HG02973 (cell line): ENCODE data around the gene PTGR2.
"Not testable (repeated sequence)": the region's sequence is repeated elsewhere in the genome, so short reads cannot be mapped to it uniquely, and the experiment has no call there.

ENCODE experiments used
- ATAC-seq: cut with Tn5 transposase; IDR thresholded peaks from one replicate; pipeline ENCODE4 v1.9.1; 2021; ENCODE audit warnings: moderate library complexity; ENCODE audit not compliant: unreplicated experiment

PTGR2 gene

GRCh38 chr14:73851567-73852382 is at the start of gene PTGR2:
TSS of gene PTGR2 (plus strand) at chr14:73851831. CDS start at chr14:73858863, 7,032 bp downstream.
- peak; percentile 87 for ATAC-seq

GRCh38 chr14:73802431-73803188 is 49.0 kb upstream of the PTGR2 start:
- no peak for ATAC-seq

- no peak for ATAC-seq
These were observed 47.0 kb upstream of the PTGR2 start for GRCh38 chr14:73804636-73805035.

GRCh38 chr14:73807457-73807856 is 44.2 kb upstream of the PTGR2 start:
- no peak for ATAC-seq

GRCh38 chr14:73809391-73809790 is 42.2 kb upstream of the PTGR2 start:
- no peak for ATAC-seq

GRCh38 chr14:73810478-73811163 is 41.0 kb upstream of the PTGR2 start:
- ATAC-seq = no peak

- no peak for ATAC-seq
These were observed 40.5 kb upstream of the PTGR2 start for GRCh38 chr14:73811164-73811503.

GRCh38 chr14:73814153-73814552 is 37.5 kb upstream of the PTGR2 start:
- ATAC-seq = no peak

GRCh38 chr14:73815849-73816248 is 35.8 kb upstream of the PTGR2 start:
- ATAC-seq = no peak

GRCh38 chr14:73816393-73816816 is 35.2 kb upstream of the PTGR2 start:
- ATAC-seq = no peak

- ATAC-seq = no peak
These were observed 34.5 kb upstream of the PTGR2 start for GRCh38 chr14:73817020-73817655.

- no peak for ATAC-seq
These were observed 32.8 kb upstream of the PTGR2 start for GRCh38 chr14:73818821-73819220.

GRCh38 chr14:73820631-73821030 is 31.0 kb upstream of the PTGR2 start:
- no peak for ATAC-seq

GRCh38 chr14:73823339-73823885 is 28.2 kb upstream of the PTGR2 start:
- ATAC-seq = no peak

GRCh38 chr14:73824127-73824526 is 27.5 kb upstream of the PTGR2 start:
- no peak for ATAC-seq

- no peak for ATAC-seq
These were observed 27.1 kb upstream of the PTGR2 start for GRCh38 chr14:73824536-73824935.

- ATAC-seq = no peak
These were observed 26.0 kb upstream of the PTGR2 start for GRCh38 chr14:73825551-73826188.

- not testable (repeated sequence) for ATAC-seq
These were observed 24.4 kb upstream of the PTGR2 start for GRCh38 chr14:73827190-73827589.

GRCh38 chr14:73829071-73829470 is 22.6 kb upstream of the PTGR2 start:
- no peak for ATAC-seq
